Ovary (tissue), 9 donors: ENCODE data around the gene AGRP. TPM values are rescaled to one million over a fixed set of nuclear protein-coding genes. Genes with fewer than 3 reads are reported as not detected.
A peak's percentile ranks its signal among the peaks of the same experiment; 100 is the strongest.
"Not testable (repeated sequence)": the region's sequence is repeated elsewhere in the genome, so short reads cannot be mapped to it uniquely, and the experiment has no call there.

ENCODE experiments used
- DNase-seq, 5 donors: peaks; one replicate each; pipeline ENCODE4 v3.0.0-alpha.2; 2019 to 2020
- H3K27ac ChIP-seq, 2 donors: fragments of 200-600 bp; one replicate each; pipeline versions ENCODE4 v1.5.1 to v1.8.0; 2019 to 2022
- H3K27me3 ChIP-seq: fragments of 200-600 bp; one replicate; pipeline ENCODE4 v1.8.0; 2022
- H3K36me3 ChIP-seq: fragments of 200-600 bp; sonication (generic); one replicate; pipeline ENCODE4 v1.5.1; 2019
- H3K4me1 ChIP-seq: one replicate; pipeline ENCODE4 v1.8.1; 2013; ENCODE audit warnings: mild to moderate bottlenecking, moderate library complexity; ENCODE audit not compliant: insufficient read depth
- H3K4me3 ChIP-seq: fragments of 200-600 bp; sonication (generic); one replicate; pipeline ENCODE4 v1.5.1; 2017
- H3K9me3 ChIP-seq, 2 donors: fragments of 200-600 bp in 1 of 2; sonication (generic) in 1 of 2; one replicate each; pipeline versions ENCODE4 v1.5.1 to v1.8.1; 2013 to 2019; ENCODE audit warnings: mild to moderate bottlenecking in 1 of 2, moderate library complexity in 1 of 2
- CTCF ChIP-seq, 3 donors: fragments of 450-650 bp in 2 of 3; fragments of 200-600 bp in 1 of 3; IDR thresholded peaks; one replicate each; pipeline versions ENCODE4 v1.5.1 to v1.8.0; 2016 to 2022; ENCODE audit warnings: antibody characterized with exemption in 3 of 3, mild to moderate bottlenecking in 1 of 3
- EP300 ChIP-seq: sonication (generic); formaldehyde crosslinking; IDR thresholded peaks from one replicate; pipeline ENCODE4 v1.6.1; 2017; ENCODE audit warnings: antibody characterized with exemption
- POLR2A ChIP-seq: fragments of 450-650 bp; IDR thresholded peaks from one replicate; pipeline ENCODE4 v1.6.1; 2017; ENCODE audit warnings: antibody characterized with exemption, mild to moderate bottlenecking, moderate library complexity
- WGBS, 3 donors: extraction: QIAGEN DNeasy Blood & Tissue Kit in 1 of 3; methylation state at CpG; one replicate each; pipeline versions ENCODE4 v1.1.5 to v1.1.7; 2013 to 2017; 5-methylcytosine and 5-hydroxymethylcytosine counted together
- intact Hi-C, 4 donors: fragments of 100-400 bp; cut with DNase I; formaldehyde crosslinking; loops; one replicate each; pipeline versions ENCODE4 v1.11.0 to v1.15.1; 2022 to 2023
- polyA plus RNA-seq, 2 donors: library from polyadenylated mRNA; stranded (reverse); fragments of 200-250 nt in 1 of 2; fragments of 350-450 nt in 1 of 2; fragmentation: Illumina TruSeq in 1 of 2; extraction: RNeasy Lipid Tissue Mini Kit (QIAGEN cat#74804) in 1 of 2; gene quantifications; one replicate each; pipeline ENCODE4 v1.2.3, GENCODE V29; 2013 to 2014
- total RNA-seq, 7 donors: library from RNA; depleted of rRNA in 2 of 7; stranded (reverse); fragments of >200 nt in 2 of 7; fragmentation: NEBNext Ultra II Directional in 3 of 7; extraction: Animal tissue kit (Norgen Biotek cat#: 25700) in 3 of 7; gene quantifications; one replicate each; pipeline versions ENCODE4 v1.1.0 to v1.2.4, GENCODE V29; 2016 to 2023
- donor health status: DM: no; HTN: no; CAD: no; lungs with moderate emphysema.
- donor health status: DM: no; HTN: no; CAD: no.
- donor health status: Bipolar disorder and iron deficiency.
- donor health status: DM: yes; HTN: yes; CAD: no.
- donor health status: DM: no; HTN: no; CAD: no.
- donor health status: DM: yes; HTN: yes; CAD: no.

The AGRP gene
- total and polyA plus RNA-seq, 9 donors: 0.11 to 0.55 (median 0.48) TPM; not detected in 6

- H3K36me3 ChIP-seq: no peaks in the 10 kb centered on the region
- 62 to 67% (median 64%) methylated on average over 11 of the region's 11 CpGs for WGBS, 3 donors
- TF ChIP-seq CTCF (IDR thresholded peaks at IDR 0.05): no peak
- TF ChIP-seq POLR2A: no peak
- TF ChIP-seq EP300: no peak
- no peaks in the 10 kb centered on the region for H3K27me3 ChIP-seq
- DNase-seq: no peak
- H3K4me3 ChIP-seq: no peak overlapping the region
- no peak overlapping the region for H3K27ac ChIP-seq
- intact Hi-C loops: loop anchor here in 1 of 4 donors (5.0 kb wide), 1 partner anchor 36 kb away; the partner anchor contains the start of genes AGRP and ATP6V0D1
- no peaks in the 10 kb centered on the region for H3K4me1 ChIP-seq
- H3K9me3 ChIP-seq: no peaks in the 10 kb centered on the region
Observed at GRCh38 chr16:67517661-67518423, 34.5 kb upstream of the AGRP start.

GRCh38 chr16:67517155-67517445 lies 33.8 kb upstream of the AGRP start:
- Histone ChIP-seq H3K4me1 (no peaks in the 10 kb centered on the region), H3K27ac (no peak overlapping the region), H3K9me3 (no peaks in the 10 kb centered on the region), H3K36me3 (no peaks in the 10 kb centered on the region), H3K27me3 (no peaks in the 10 kb centered on the region), H3K4me3 (no peak overlapping the region)
- no peak for TF ChIP-seq EP300
- TF ChIP-seq CTCF (IDR thresholded peaks at IDR 0.05): no peak
- no peak for TF ChIP-seq POLR2A
- 71 to 91% (median 76%) methylated on average over 3 of the region's 3 CpGs for WGBS, 3 donors
- intact Hi-C loops: loop anchor here in 1 of 4 donors (5.0 kb wide), 1 partner anchor 35 kb away; the partner anchor contains the start of genes AGRP and ATP6V0D1
- DNase-seq: no peak

GRCh38 chr16:67516296-67517154 lies 33.2 kb upstream of the AGRP start:
- intact Hi-C loops: loop anchor here in 1 of 4 donors (5.0 kb wide), 1 partner anchor 34 kb away; the partner anchor contains the start of genes AGRP and ATP6V0D1
- Histone ChIP-seq H3K4me1 (no peaks in the 10 kb centered on the region), H3K36me3 (no peaks in the 10 kb centered on the region), H3K27me3 (no peaks in the 10 kb centered on the region), H3K4me3 (no peak overlapping the region), H3K9me3 (no peaks in the 10 kb centered on the region), H3K27ac (no peak overlapping the region)
- TF ChIP-seq CTCF (IDR thresholded peaks at IDR 0.05) (no peak), EP300 (no peak), POLR2A (no peak)
- DNase-seq: no peak
- 65 to 76% (median 75%) methylated on average over 12 of the region's 12 CpGs for WGBS, 3 donors

- H3K4me1 ChIP-seq: no peaks in the 10 kb centered on the region
- 4 to 11% (median 7%) methylated on average over 8 of the region's 8 CpGs for WGBS, 3 donors
- no peak overlapping the region for H3K27ac ChIP-seq
- intact Hi-C loops: loop anchor here in 1 of 4 donors (2.0 to 5.0 kb wide), 2 partner anchors 20 to 1213 kb away; no protein-coding TSS in a partner anchor
- no peak for TF ChIP-seq POLR2A
- TF ChIP-seq CTCF (IDR thresholded peaks at IDR 0.05): peak; percentile 20 to 70 (median 55)
- no peak overlapping the region for H3K4me3 ChIP-seq
- DNase-seq: peak; percentile 71 to 86 (median 80)
- H3K27me3 ChIP-seq: no peaks in the 10 kb centered on the region
- no peaks in the 10 kb centered on the region for H3K9me3 ChIP-seq
- no peaks in the 10 kb centered on the region for H3K36me3 ChIP-seq
Observed at GRCh38 chr16:67514382-67514828, 31.1 kb upstream of the AGRP start.

- not testable (repeated sequence) for H3K27ac ChIP-seq, H3K9me3 ChIP-seq, H3K27me3 ChIP-seq, H3K4me3 ChIP-seq, H3K36me3 ChIP-seq, H3K4me1 ChIP-seq, DNase-seq
- WGBS, 3 donors: 93 to 100% (median 96%) methylated on average over 1 of the region's 1 CpG
- intact Hi-C loops: loop anchor here in 1 of 4 donors (2.0 to 5.0 kb wide), 2 partner anchors 19 to 1213 kb away; no protein-coding TSS in a partner anchor
Observed at GRCh38 chr16:67513892-67514291, 30.5 kb upstream of the AGRP start.
